Measurements from ENCODE around the gene PTGES3. TPM values are rescaled to one million over a fixed set of nuclear protein-coding genes. Genes with fewer than 3 reads are reported as not detected.

The PTGES3 gene
- total and polyA plus RNA-seq, 10 of the 15 experiments (the other 5 are each of a cell fraction or from before 2014, with no cell fraction given): 117 to 520 (median 175) TPM

DNA sequence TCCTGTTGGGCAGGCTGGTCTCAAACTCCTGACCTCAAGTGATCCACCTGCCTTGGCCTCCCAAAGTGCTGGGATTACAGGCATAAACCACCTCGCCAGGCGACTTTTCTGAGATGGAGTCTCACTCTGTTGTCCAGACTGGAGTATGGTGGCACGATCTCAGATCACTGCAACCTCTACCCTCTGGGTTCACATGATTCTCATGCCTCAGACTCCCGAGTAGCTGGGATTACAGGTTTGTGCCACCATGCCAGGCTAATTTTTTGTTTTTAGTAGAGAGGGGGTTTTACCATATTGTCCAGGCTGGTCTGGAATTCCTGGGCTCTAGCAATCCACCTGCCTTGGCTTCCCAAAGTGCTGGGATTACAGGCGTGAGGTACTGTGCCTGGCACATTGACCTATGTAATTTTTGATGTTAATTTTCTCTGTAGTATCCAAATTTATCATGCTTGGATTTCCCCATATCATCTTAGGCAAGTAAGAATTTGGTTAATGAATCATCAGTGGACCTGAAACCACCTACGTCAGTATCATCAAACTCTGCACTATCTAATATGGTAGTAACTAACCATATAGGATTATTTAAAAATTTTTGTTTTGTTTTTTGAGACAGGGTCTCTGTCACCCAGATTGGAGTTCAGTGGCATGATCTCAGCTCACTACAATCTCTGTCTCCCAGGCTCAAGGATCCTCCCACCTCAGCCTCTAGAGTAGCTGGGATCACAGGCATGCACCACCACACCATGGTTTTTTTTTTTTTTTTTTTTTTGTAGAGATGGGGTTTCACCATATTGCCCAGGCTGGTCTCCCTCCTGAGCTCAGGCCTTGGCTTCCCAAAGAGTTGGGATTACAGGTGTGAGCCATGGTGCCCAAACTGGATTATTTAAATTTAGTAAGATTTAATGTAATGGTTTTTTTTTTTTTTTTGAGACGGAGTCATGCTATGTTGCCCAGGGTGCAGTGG lies 30.4 kb downstream of the PTGES3 start (continued):
- no peak; the same call in 1 of the 2 replicates for TF ChIP-seq FOXM1 (IDR thresholded peaks at IDR 0.05; ENCODE audit: low read depth, low read length)
- 0 out of 2 replicates have a peak, but pooled peaks have one; percentile 18 for TF ChIP-seq NBN (IDR thresholded peaks at IDR 0.05)
- TF ChIP-seq CHD2 (IDR thresholded peaks at IDR 0.05; ENCODE audit: borderline replicate concordance, low read depth, low read length): no peak
- TF ChIP-seq NR2F1 (conservative IDR thresholded peaks at IDR 0.05): peak; percentile 52
- TF ChIP-seq RUNX3 (IDR thresholded peaks at IDR 0.05; ENCODE audit: low read length): peak; percentile 58; the same call in 1 of the 2 replicates
- peak; percentile 75 for TF ChIP-seq ATF7 (IDR thresholded peaks at IDR 0.05; ENCODE audit: low read depth)
- TF ChIP-seq SUPT20H (IDR thresholded peaks at IDR 0.05; ENCODE audit: borderline replicate concordance, control insufficient read depth, low read depth, low read length): no peak
- peak; percentile 63 for TF ChIP-seq IKZF1 (conservative IDR thresholded peaks at IDR 0.05)
- peak; percentile 42 to 50; a peak in 1 of 4 replicates for TF ChIP-seq IKZF2 (IDR thresholded peaks at IDR 0.05)
- TF ChIP-seq MEF2B (IDR thresholded peaks at IDR 0.05; ENCODE audit: partially characterized antibody, poor library complexity, severe bottlenecking): peak; percentile 15
- no peak for TF ChIP-seq BCL11A (IDR thresholded peaks at IDR 0.05; ENCODE audit: low read depth, low read length)
- TF ChIP-seq RELB (IDR thresholded peaks at IDR 0.05; ENCODE audit: low read depth): peak; percentile 49; the same call in 1 of the 2 replicates
